Fibroblast of pulmonary artery (primary cell): ENCODE data around the gene EHMT1.

Experiments
- DNase-seq: peaks from one replicate; pipeline ENCODE4 v3.0.0-alpha.2; 2010; ENCODE audit warnings: low read depth
- H3K4me3 ChIP-seq: replicated peaks from 2 replicates; pipeline ENCODE4 v1.5.1; 2011; ENCODE audit warnings: low read depth, mild to moderate bottlenecking, control low read depth, low read length, moderate library complexity
- CTCF ChIP-seq: IDR thresholded peaks from 2 replicates; pipeline ENCODE4 v1.5.1; 2011; ENCODE audit warnings: mild to moderate bottlenecking, control low read depth, low read length, inconsistent platforms; ENCODE audit errors: missing control alignments

The EHMT1 gene

GRCh38 chr9:137764171-137764671, 145.4 kb downstream of the EHMT1 start:
- no peak for TF ChIP-seq CTCF
- no peak for DNase-seq
- no peak overlapping the region for H3K4me3 ChIP-seq

- DNase-seq: no peak
- H3K4me3 ChIP-seq: no peak overlapping the region
- no peak for TF ChIP-seq CTCF
Observed at GRCh38 chr9:137764981-137765380, 146.2 kb downstream of the EHMT1 start.

- DNase-seq: no peak
- no peak overlapping the region for H3K4me3 ChIP-seq
- no peak for TF ChIP-seq CTCF
Observed at GRCh38 chr9:137765536-137765935, 146.7 kb downstream of the EHMT1 start.

GRCh38 chr9:137771580-137771979, 152.8 kb downstream of the EHMT1 start:
- H3K4me3 ChIP-seq: no peak overlapping the region
- no peak for TF ChIP-seq CTCF
- no peak for DNase-seq

GRCh38 chr9:137772281-137772873, 153.6 kb downstream of the EHMT1 start:
- H3K4me3 ChIP-seq: no peak overlapping the region
- DNase-seq: peak; percentile 15
- TF ChIP-seq CTCF: peak; percentile 19

GRCh38 chr9:137774775-137775386, 156.1 kb downstream of the EHMT1 start:
- H3K4me3 ChIP-seq: no peak overlapping the region
- no peak for TF ChIP-seq CTCF
- no peak for DNase-seq
